OCI-LY1 (cell line): ENCODE measurements around the gene EXOSC7.

ENCODE experiments used
- EZH2 ChIP-seq: fragments of 200-600 bp; sonication (generic), shearing (Covaris generic); IDR thresholded peaks from 2 replicates; pipeline ENCODE4 v1.8.0; 2017; ENCODE audit warnings: borderline replicate concordance, mixed run types, mild to moderate bottlenecking, antibody characterized with exemption, low read length, moderate library complexity, mixed read lengths
- TF ChIP-seq, protein P1 (sequence below): fragments of 200-600 bp; sonication (generic), shearing (Covaris generic); IDR thresholded peaks from 2 replicates; pipeline ENCODE4 v1.5.1; 2017; ENCODE audit warnings: mild to moderate bottlenecking, antibody characterized with exemption, low read length, moderate library complexity, mixed read lengths

DNA sequence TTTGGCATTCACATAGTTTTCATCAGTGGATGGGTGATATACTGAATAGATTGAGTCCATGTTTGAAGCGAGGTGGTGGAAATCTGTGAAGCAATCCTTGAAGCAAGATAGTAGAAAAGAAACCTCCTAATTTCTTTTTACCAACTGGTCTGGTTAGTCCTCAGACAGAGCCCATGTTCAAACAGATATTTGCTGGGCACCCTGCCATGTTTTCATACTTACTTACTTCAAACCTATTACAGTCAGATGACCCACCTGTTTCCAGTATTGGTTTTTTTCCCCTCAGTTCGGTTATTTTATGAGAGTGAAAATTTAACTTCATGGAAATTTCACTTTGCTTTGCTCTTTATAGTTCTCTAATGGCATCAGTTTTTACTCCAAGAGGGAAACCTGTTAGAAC is 23.7 kb downstream of the EXOSC7 start:
- TF ChIP-seq, protein P1, sequence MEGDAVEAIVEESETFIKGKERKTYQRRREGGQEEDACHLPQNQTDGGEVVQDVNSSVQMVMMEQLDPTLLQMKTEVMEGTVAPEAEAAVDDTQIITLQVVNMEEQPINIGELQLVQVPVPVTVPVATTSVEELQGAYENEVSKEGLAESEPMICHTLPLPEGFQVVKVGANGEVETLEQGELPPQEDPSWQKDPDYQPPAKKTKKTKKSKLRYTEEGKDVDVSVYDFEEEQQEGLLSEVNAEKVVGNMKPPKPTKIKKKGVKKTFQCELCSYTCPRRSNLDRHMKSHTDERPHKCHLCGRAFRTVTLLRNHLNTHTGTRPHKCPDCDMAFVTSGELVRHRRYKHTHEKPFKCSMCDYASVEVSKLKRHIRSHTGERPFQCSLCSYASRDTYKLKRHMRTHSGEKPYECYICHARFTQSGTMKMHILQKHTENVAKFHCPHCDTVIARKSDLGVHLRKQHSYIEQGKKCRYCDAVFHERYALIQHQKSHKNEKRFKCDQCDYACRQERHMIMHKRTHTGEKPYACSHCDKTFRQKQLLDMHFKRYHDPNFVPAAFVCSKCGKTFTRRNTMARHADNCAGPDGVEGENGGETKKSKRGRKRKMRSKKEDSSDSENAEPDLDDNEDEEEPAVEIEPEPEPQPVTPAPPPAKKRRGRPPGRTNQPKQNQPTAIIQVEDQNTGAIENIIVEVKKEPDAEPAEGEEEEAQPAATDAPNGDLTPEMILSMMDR, result no peak
- TF ChIP-seq EZH2, result no peak
